GM23338 (cell line): Measurements from ENCODE around the gene GCDH. TPM values are rescaled to one million over a fixed set of nuclear protein-coding genes. Genes with fewer than 3 reads are reported as not detected.

Experiments
- ATAC-seq: fragments of 200-7000 bp; cut with Tn5 transposase; 3 replicates; pipeline ENCODE4 v1.9.1; 2020
- DNase-seq: peaks from one replicate; pipeline ENCODE4 v3.0.0-alpha.2; 2015; ENCODE audit warnings: low spot score
- H2AFZ ChIP-seq: fragments of 200-600 bp; sonication (generic); 2 replicates; pipeline ENCODE4 v1.8.0; 2016; ENCODE audit warnings: antibody characterized with exemption, mild to moderate bottlenecking, moderate library complexity
- H3F3A ChIP-seq: fragments of 200-600 bp; sonication (generic); replicated peaks from 2 replicates; pipeline ENCODE4 v1.8.0; 2017; ENCODE audit warnings: antibody characterized with exemption, mixed run types, low read depth
- H3K27ac ChIP-seq: fragments of 200-600 bp; sonication (generic); 2 replicates; pipeline ENCODE4 v1.6.1; 2016; ENCODE audit warnings: low read depth
- H3K27me3 ChIP-seq: fragments of 200-600 bp; sonication (generic); 2 replicates; pipeline ENCODE4 v1.8.0; 2016; ENCODE audit warnings: mild to moderate bottlenecking, mixed run types, moderate library complexity; ENCODE audit not compliant: insufficient read depth
- H3K36me3 ChIP-seq: fragments of 200-600 bp; sonication (generic); 2 replicates; pipeline ENCODE4 v1.8.0; 2016; ENCODE audit warnings: mild to moderate bottlenecking; ENCODE audit not compliant: insufficient read depth
- H3K4me1 ChIP-seq: fragments of 200-600 bp; sonication (generic); 2 replicates; pipeline ENCODE4 v1.8.0; 2016; ENCODE audit warnings: mild to moderate bottlenecking, moderate library complexity; ENCODE audit not compliant: insufficient read depth
- H3K4me2 ChIP-seq: fragments of 200-600 bp; sonication (generic); 2 replicates; pipeline ENCODE4 v1.7.1; 2017; ENCODE audit warnings: mixed run types
- H3K4me3 ChIP-seq: fragments of 200-600 bp; sonication (generic); 2 replicates; pipeline ENCODE4 v1.6.1; 2016; ENCODE audit warnings: mixed run types
- H3K79me2 ChIP-seq: fragments of 200-600 bp; sonication (generic); replicated peaks from 2 replicates; pipeline ENCODE4 v1.8.0; 2017; ENCODE audit warnings: mild to moderate bottlenecking; ENCODE audit not compliant: insufficient read depth
- H3K9me2 ChIP-seq: fragments of 200-600 bp; sonication (generic); 2 replicates; pipeline ENCODE4 v1.8.0; 2017; ENCODE audit not compliant: insufficient read depth
- H4K20me1 ChIP-seq: fragments of 200-600 bp; sonication (generic); replicated peaks from 2 replicates; pipeline ENCODE4 v1.8.0; 2017; ENCODE audit warnings: mild to moderate bottlenecking; ENCODE audit not compliant: insufficient read depth
- H3K27ac Mint-ChIP-seq: 2 replicates; pipeline ENCODE4 v1.8.0; 2020; ENCODE audit warnings: inconsistent platforms, mild to moderate bottlenecking, moderate library complexity, mixed read lengths
- H3K27me3 Mint-ChIP-seq: 3 replicates; pipeline ENCODE4 v1.8.0; 2022; ENCODE audit warnings: low read depth, mild to moderate bottlenecking, moderate library complexity, mixed read lengths, inconsistent platforms; ENCODE audit not compliant: insufficient read depth, poor library complexity
- H3K36me3 Mint-ChIP-seq: 3 replicates; pipeline ENCODE4 v1.8.0; 2021; ENCODE audit warnings: low read depth, mild to moderate bottlenecking, inconsistent platforms, moderate library complexity, mixed read lengths
- H3K4me1 Mint-ChIP-seq: 3 replicates; pipeline ENCODE4 v1.8.0; 2020; ENCODE audit warnings: mild to moderate bottlenecking, inconsistent platforms, mixed read lengths
- H3K4me3 Mint-ChIP-seq: 3 replicates; pipeline ENCODE4 v1.8.0; 2021; ENCODE audit warnings: moderate library complexity, mild to moderate bottlenecking, inconsistent platforms, mixed read lengths
- H3K9me3 Mint-ChIP-seq: 3 replicates; pipeline ENCODE4 v1.8.0; 2020; ENCODE audit warnings: moderate library complexity, mild to moderate bottlenecking, inconsistent platforms, mixed read lengths
- CREB1 ChIP-seq: fragments of 250-450 bp; sonication (Bioruptor Pico); IDR thresholded peaks from 2 replicates; pipeline ENCODE4 v1.5.0; 2020; ENCODE audit warnings: low read depth, mild to moderate bottlenecking, moderate library complexity
- CTCF ChIP-seq, 2 experiments: fragments of 200-600 bp in 1 of 2; sonication (generic) in 1 of 2; conservative IDR thresholded peaks; 2 replicates each; pipeline versions ENCODE4 v1.5.1 to v1.6.1; 2016 to 2017; ENCODE audit warnings: antibody characterized with exemption in 2 of 2, low read depth in 2 of 2, mild to moderate bottlenecking in 2 of 2, moderate library complexity in 1 of 2
- EZH2 ChIP-seq: fragments of 200-600 bp; sonication (generic); IDR thresholded peaks from one replicate; pipeline ENCODE4 v1.8.0; 2017; ENCODE audit warnings: antibody characterized with exemption, mild to moderate bottlenecking, low read depth; ENCODE audit not compliant: unreplicated experiment
- EZH2phosphoT487 ChIP-seq: fragments of 200-600 bp; sonication (generic); IDR thresholded peaks from one replicate; pipeline ENCODE4 v1.8.1; 2018; ENCODE audit warnings: antibody characterized with exemption; ENCODE audit not compliant: unreplicated experiment
- NANOG ChIP-seq: IDR thresholded peaks from 2 replicates; pipeline ENCODE4 v1.6.1; 2016; ENCODE audit warnings: antibody characterized with exemption, borderline replicate concordance
- POLR2AphosphoS5 ChIP-seq: IDR thresholded peaks from 2 replicates; pipeline ENCODE4 v1.6.1; 2016; ENCODE audit warnings: antibody characterized with exemption, low read depth
- STAT1 ChIP-seq: IDR thresholded peaks from one replicate; pipeline ENCODE4 v1.6.1; 2016; ENCODE audit warnings: antibody characterized with exemption; ENCODE audit not compliant: unreplicated experiment
- ZNF114 ChIP-seq: fragments of 250-450 bp; sonication (Bioruptor Pico); IDR thresholded peaks from 2 replicates; pipeline ENCODE4 v1.5.0; 2020; ENCODE audit warnings: mild to moderate bottlenecking, moderate library complexity
- ZNF331 ChIP-seq: fragments of 250-450 bp; sonication (Bioruptor Pico); IDR thresholded peaks from 2 replicates; pipeline ENCODE4 v1.5.0; 2020; ENCODE audit warnings: low read depth, mild to moderate bottlenecking, moderate library complexity
- ZNF462 ChIP-seq: fragments of 250-450 bp; sonication (Bioruptor Pico); IDR thresholded peaks from 2 replicates; pipeline ENCODE4 v1.5.0; 2020; ENCODE audit warnings: mild to moderate bottlenecking, moderate library complexity
- polyA plus RNA-seq: library from polyadenylated mRNA; unstranded; fragments of >200 nt; fragmentation: Nextera tagmentation; extraction: Ambion mirVana; gene quantifications from 2 replicates; pipeline ENCODE4 v1.2.1, GENCODE V29; 2016
- total RNA-seq: library from RNA; depleted of rRNA; stranded (reverse); fragments of >200 nt; shearing (Covaris generic); gene quantifications from 2 replicates; pipeline ENCODE4 v1.2.3, GENCODE V29; 2014
- TF ChIP-seq, protein P1 (sequence below): IDR thresholded peaks from 2 replicates; pipeline ENCODE4 v1.6.1; 2016; ENCODE audit warnings: antibody characterized with exemption

Gene GCDH
- total and polyA plus RNA-seq, 2 experiments from 2014 or later, result 54.1 to 99.8 TPM

DNA sequence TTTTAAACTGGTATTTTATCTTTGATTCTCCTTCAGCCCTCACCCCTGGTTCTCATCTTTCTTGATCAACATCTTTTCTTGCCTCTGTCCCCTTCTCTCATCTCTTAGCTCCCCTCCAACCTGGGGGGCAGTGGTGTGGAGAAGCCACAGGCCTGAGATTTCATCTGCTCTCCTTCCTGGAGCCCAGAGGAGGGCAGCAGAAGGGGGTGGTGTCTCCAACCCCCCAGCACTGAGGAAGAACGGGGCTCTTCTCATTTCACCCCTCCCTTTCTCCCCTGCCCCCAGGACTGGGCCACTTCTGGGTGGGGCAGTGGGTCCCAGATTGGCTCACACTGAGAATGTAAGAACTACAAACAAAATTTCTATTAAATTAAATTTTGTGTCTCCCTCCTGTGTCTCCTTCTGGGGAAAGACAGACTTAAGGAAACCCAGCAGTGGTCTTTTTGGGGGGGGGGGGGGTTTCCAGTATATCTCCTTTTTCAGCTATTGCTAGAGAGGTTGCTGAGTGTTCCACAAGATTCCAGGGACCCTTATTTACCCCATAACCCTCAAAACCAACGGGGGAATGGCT is 53.2 kb downstream of the GCDH start (continued):
- TF ChIP-seq ZNF462 (CRISPR knock-in tag), result no peak
- TF ChIP-seq EZH2phosphoT487, result no peak
- TF ChIP-seq ZNF331 (CRISPR knock-in tag), result no peak
- TF ChIP-seq STAT1, result no peak
- TF ChIP-seq EZH2, result no peak
- TF ChIP-seq ZNF114, result no peak
- TF ChIP-seq NANOG, result no peak

GRCh38 chr19:12945479-12946091 is 54.6 kb downstream of the GCDH start, which contains the start of gene RAD23A:
TSS of gene RAD23A (plus strand) at chr19:12945862. CDS start at chr19:12945949, 87 bp downstream.
- peaks cover 25% of the 10 kb centered on the region for H4K20me1 ChIP-seq
- H3K36me3 ChIP-seq, result peaks cover 50% of the 10 kb centered on the region
- TF ChIP-seq, protein P1, sequence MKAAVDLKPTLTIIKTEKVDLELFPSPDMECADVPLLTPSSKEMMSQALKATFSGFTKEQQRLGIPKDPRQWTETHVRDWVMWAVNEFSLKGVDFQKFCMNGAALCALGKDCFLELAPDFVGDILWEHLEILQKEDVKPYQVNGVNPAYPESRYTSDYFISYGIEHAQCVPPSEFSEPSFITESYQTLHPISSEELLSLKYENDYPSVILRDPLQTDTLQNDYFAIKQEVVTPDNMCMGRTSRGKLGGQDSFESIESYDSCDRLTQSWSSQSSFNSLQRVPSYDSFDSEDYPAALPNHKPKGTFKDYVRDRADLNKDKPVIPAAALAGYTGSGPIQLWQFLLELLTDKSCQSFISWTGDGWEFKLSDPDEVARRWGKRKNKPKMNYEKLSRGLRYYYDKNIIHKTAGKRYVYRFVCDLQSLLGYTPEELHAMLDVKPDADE, result peak; percentile 80
- TF ChIP-seq ZNF331 (CRISPR knock-in tag) (0 out of 2 replicates have a peak, but pooled peaks have one; percentile 16), CTCF (conservative IDR thresholded peaks at IDR 0.05; ENCODE audit: low read depth in 2 of 2) (no peak), CREB1 (CRISPR knock-in tag) (peak; percentile 100), POLR2AphosphoS5 (peak; percentile 80)

More at GRCh38 chr19:12945479-12946091, 54.6 kb downstream of the GCDH start, which contains the start of gene RAD23A:
- peak; percentile 99 for DNase-seq
- Mint-ChIP-seq H3K27ac (peak within 1 kb of the TSS; percentile 99), H3K4me3 (peak within 1 kb of the TSS; percentile 95), H3K9me3 (no peaks in the 10 kb centered on the region; the same call in 2 of the 3 replicates), H3K36me3 (peaks cover 88% of the 10 kb centered on the region), H3K27me3 (peaks cover 31% of the 10 kb centered on the region), H3K4me1 (peaks cover 15% of the 10 kb centered on the region)
- H3K27ac ChIP-seq, result peak within 1 kb of the TSS; percentile 98
- peak within 1 kb of the TSS; percentile 82 for H3K4me2 ChIP-seq
- H3K27me3 ChIP-seq, result no peaks in the 10 kb centered on the region
- H3K4me1 ChIP-seq, result peaks cover 14% of the 10 kb centered on the region
- no peaks in the 10 kb centered on the region for H3K9me2 ChIP-seq
- H3K4me3 ChIP-seq, result peak within 1 kb of the TSS; percentile 77
- peaks cover 29% of the 10 kb centered on the region for H3K79me2 ChIP-seq
- H2AFZ ChIP-seq, result no peak within 1 kb of the TSS
- ATAC-seq, result peak; percentile 80
- H3F3A ChIP-seq, result peaks cover 54% of the 10 kb centered on the region
